Activated CD8-positive, alpha-beta memory T cell treated with anti-CD3 and anti-CD28 coated beads, Interleukin-2, amount 50 U/mL, for 1 hour (primary cell): ENCODE results near the gene RXRG.
"Not testable (repeated sequence)": the region's sequence is repeated elsewhere in the genome, so short reads cannot be mapped to it uniquely, and the experiment has no call there.

ENCODE experiments used
- DNase-seq: peaks from one replicate; pipeline ENCODE4 v3.0.0-alpha.2; 2020; ENCODE audit errors: extremely low read depth

RXRG gene

DNA sequence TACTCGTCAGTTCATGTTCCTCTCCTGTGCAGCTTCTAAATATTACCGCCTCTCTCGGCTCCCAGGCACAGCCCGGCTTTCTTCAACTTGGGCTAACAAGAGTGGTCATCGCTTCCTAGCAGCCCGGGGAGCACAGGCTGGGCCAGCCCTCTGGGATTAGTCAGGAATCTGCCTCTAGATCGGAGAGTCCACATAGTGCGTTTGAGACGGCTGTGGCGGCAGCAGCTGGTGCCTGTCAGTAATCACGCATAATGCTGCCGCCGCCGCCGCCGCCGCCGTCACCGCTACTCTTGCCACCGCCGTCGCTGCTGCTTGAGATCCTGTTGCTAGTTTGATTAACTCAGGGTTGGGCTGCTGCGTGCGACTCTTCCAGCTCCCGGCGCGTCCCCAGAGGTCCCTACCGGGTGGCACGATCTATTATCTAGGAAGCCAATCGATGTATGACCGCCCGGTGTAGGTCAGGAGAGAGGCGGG lies at the start of gene RXRG:
Gene RXRG, minus strand, starts transcription at position 230 of the 474 bp plus-strand sequence. CDS start 233 bp downstream, outside the sequence.
- no peak for DNase-seq

DNA sequence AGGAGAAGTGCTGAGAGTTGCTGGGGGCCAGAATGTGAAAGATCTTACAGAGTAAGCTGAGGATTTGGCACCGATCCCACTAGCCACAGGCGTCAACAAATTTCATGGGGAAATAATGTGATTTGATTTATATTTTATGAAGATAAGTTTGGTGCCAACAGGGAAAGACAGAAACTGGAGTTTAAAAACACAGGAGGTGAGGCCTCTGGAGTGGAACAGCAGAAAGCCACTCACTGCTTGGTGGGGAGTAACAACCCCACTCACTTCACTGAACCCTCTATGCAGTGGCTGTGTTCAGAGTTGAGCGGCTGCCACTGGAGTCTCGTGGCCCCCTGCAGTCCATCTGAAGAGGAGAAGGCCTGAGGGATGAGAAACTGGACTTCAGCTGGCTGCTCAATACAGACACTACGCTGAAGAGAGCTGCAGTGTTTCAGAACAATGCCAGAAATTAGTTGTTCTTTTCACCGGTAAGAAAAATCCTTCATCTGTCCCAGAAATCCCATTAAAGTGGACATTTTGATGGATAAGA lies 48.0 kb upstream of the RXRG start:
- DNase-seq, result no peak

DNA sequence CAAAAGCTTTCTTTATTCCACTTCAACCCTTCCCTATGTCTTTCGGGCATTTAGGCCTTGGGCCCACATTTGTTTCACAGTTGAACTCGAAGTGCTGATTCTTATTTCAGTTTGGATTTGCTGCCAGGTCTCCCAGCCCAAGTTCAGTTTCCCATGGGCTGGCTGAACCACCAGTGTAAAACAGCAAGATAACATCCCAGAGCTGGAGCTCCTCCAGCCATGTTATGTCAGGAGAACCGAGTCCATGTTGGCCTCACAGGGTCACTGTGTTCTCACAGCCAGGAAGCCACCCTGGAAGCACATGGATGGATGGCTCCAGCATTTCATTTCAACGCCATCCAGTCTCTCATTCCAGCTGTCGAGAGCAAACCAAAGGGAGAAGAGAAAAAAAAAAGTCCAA lies 45.2 kb upstream of the RXRG start:
- DNase-seq, result no peak

DNA sequence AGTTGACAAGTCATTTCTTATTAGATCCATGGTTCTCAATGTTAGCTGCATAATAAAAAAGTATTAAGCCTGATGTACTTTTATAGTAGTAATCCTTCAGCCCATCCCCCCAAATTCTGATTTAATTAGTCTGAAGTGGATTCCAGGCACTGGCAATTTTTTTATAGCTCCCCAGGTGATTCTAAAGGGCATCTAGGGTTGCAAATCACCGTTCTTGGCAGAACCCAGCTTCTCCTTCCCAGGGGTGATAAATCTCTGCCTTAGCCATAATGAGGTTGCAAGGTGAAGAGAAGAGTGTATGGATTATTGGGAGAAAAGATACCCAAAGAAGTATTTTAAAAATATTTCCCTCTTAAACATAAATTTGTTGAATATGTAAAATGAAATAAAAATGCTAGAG lies 43.0 kb upstream of the RXRG start:
- no peak for DNase-seq

DNA sequence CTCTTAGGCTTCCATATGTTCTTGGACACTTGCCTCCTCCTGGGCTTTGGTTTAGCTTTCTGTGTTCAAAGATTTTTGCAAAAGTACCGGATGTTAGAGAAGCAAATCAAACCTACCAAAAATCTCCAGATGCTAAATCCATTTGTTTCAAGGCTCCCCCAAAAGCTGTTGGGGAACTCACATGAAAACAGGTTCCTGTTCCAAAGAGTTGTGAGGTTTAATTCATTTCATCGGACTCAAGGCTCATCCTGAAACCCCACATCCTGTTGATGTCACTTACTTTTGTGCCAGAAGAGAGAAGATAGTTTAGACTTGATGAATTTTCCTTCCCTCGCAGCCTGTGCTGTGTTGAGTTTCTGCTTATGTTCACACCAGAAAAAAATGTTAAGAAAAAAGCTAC lies 41.7 kb upstream of the RXRG start:
- DNase-seq, result no peak

DNA sequence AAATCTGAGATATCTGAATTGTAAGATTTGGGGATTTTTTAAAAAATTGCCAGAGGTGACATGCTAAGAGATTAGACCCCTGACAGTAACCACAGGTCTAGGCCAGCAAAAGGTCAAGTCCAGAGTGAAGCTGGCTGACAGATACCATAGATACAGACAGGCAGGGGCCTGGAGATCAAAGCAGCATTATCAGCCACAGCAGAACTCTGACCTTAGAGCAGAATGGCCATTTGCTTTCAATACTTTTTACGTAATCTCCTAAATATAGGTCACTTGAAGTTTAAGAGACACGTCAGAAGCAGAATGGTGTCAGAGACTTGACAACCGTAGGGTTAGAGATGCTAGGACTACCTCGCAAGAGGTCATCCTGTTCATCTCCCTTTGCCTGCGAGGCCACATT lies 40.8 kb upstream of the RXRG start:
- no peak for DNase-seq

DNA sequence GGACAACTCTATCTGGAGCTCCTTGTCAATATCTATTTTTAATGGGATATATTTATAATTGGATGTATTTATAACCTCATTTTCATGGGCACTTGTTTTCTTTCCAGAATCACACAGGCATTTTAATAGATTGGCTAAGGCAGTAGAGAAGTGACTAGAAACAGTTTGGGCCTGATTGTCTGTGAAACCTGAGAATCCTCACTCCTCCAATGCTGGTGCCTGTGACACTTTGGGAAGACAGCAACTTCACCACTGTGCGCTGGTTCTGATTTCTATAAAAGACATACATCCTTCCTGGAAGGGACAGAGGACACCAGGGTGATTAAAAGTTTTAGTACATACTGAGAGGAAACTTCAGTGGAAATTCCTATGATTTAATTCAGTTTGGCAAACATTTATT lies 39.6 kb upstream of the RXRG start:
- no peak for DNase-seq

DNA sequence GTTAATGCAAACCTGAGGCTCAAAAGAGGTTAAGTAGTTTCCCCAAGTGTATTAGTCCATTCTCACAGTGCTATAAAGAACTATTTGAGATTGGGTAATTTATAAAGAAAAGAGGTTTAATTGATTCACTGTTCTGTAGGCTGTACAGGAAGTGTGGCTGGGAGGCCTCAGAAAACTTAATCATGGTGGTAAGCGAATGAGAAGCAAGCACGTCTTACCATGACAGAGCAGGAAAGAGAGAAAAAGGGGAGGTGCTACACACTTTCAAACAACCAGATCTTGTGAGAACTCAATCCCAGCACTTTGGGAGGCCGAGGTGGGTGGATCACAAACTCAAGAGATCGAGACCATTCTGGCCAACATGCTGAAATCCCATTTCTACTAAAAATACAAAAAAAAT lies 38.5 kb upstream of the RXRG start:
- DNase-seq, result no peak

DNA sequence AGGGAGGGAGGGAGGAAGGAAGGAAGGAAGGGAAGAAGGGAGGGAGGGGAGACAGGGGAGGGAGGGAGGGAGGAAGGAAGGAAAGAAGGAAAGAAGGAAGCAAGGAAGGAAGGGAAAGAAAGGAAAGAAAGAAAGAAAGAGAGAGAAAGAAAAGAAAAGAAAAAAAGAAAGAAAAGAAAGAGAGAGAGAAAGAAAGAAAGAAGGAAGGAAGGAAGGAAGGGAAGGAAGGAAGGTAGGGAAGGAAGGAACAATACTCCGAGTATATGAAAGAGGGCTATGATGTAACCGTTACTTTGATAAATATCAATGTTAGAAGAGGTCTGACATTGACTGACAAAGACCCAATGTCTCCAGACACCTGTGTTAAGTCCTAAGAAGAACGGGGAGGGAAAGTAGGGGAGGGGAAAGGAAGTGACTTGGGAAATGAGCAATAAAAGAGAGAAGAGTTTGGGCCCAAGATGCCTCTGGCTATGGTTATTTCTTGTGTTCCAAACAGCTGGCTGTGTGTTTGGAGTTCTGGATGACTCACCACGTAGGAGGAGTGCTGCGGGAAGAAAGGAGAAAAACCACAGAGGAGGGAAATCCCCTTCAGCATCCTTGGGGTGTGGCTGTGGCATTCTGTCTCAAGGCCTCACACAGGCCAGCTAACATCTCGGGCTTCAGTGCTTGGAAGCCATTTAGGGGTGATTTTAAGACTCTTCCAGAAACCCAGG lies 37.0 kb upstream of the RXRG start:
- no peak for DNase-seq

DNA sequence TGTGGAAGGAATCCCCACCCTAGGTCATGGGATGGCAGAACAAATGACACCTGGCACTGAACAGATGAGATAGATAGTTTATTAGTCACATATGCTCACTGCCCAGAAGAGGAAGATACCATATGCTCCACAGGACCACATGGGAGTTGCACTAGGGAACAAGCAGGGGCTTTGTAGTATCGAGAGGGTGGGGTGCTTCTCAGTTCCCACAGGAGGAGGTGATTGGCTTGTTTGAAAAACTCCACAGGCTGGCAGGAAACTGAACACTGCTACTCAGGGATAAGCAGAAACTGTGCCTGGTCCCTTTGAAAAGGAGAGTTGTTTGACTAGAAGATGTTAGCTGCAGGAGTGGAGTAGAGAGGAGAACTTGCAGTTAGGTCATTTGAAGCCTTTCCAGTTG lies 31.9 kb upstream of the RXRG start:
- no peak for DNase-seq

DNA sequence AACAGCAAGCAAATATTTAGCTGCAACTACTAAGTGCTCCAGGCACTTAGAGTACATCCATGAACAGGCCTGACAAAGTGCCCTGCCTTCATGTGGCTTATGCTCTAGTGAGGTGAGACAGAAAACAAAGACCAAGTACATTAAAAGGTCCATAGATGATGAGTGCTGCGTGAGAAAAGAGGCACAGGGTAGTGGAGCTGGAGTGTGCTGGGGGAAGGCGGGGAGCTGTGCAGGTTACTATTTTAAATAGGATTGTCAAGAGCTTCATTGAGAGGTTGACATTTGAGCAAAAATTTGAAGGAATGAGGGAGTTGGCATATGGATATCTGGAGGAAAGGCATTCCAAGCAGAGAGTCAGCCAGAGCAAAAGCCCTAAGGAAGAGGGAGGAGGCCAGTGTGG lies 29.3 kb upstream of the RXRG start:
- DNase-seq, result no peak

DNA sequence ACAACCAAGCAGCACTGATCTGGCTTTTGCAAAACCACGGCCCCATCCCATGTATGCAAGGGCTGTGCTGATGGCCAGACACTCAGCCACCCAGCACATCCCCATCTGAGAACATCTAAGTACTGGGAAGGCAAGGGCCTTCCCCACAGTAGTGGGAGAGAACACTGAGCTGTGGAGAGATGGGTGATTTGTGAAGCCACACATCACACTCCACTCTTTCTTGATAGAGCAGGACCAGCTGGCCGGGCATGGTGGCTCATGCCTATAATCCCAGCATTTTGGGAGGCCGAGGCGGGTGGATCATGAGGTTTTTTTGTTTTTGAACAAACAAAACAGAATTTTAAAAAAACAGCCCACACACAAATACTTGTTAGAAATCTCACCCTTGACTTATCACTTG lies 28.2 kb upstream of the RXRG start:
- no peak for DNase-seq

DNA sequence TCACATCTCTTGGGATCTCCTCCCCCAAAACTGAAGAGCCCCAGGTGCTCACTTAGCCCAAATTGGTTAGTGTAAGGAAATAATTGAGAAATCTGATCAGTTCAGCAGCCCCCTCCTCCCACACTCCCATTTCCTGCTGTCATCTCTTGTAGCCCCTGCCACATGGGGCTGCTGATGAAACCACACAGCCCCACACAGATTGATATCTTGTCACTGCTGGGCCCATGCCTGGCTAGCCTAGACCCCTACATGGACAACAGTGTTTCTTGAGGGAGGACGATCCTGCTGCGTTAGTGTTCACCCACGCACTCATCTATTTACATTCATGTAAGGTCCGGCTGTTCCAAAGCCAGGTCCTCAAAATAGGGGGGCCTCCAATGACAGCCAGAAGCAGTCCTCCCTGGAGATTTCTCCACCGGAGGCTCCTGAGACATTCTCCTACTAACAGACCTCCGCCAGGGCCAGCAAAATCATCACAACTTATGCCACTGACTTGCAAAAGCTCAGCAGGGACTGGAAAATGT lies 23.9 kb upstream of the RXRG start:
- no peak for DNase-seq

DNA sequence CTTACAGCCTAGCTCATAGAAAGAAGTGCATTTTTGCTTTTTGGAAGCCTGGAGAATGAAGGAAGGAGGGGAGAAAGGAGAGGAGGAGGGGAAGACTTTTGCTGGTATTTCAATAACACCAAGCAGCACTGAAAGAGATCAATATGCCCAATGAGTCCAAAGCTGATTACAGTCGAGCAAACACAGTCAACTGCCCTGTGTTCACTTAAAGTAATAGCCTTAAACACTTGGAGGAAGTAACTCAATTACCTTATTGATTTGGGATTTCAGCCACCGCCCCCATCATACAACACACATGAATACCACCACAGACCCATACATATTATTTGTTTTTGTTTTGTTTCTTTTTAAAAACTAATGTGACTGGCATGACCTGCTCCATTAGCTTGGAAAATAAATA lies 23.3 kb upstream of the RXRG start:
- no peak for DNase-seq

DNA sequence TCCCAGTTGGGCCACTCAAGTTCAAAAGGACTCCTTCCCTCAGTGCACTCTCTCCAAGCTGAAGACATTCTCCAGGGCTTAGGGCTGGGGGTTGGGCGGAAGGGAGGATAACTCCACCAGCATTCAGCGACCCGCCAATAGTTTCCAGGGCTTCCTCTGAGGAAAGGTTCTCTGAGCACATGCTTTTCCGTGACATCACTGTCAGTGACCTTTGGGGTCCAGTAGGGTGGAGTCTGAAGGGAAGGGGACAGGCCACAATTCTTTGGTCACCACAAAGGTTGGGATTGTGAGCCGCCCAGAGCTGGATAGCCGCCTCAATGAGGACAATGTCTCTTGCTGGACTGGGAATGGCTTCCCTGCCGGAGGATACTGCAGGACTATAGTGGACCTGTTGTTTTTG lies 22.8 kb upstream of the RXRG start:
- DNase-seq, result no peak

DNA sequence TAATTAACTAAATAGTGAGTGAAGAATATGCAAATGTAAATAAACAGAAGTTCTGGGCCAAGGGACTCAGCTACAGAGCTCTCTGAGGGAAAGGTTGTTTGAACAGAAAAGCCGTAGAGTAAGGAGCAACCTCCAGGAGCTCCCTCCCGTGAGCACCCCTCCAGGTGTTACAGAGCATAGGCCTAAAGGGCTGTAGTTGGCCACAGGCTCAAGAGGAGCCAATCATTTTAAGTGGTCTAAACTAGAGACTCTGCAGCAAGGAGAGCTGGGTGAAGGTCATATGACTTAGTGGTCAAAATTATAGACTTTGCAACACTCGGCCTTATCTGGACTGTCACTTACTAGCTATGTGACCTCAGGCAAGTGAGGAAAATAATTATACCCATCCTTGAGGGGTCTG lies 19.1 kb upstream of the RXRG start:
- DNase-seq, result no peak

DNA sequence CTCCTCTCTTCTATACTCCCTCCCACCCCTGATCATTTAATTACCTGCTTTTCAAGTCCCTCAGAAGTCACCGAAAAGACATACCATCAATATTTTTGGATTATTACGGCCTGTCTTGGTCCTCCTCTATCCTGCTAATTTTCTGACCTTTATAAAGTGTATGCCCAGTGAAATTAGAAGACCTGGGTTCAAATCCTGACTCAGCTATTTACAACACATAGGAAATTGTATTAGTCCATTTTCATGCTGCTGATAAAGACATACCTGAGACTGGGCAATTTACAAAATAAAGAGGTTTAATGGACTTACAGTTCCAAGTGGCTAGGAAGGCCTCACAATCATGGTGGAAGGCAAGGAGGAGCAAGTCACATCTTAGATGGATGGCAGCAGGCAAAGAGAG lies 14.8 kb upstream of the RXRG start:
- DNase-seq, result not testable (repeated sequence)

DNA sequence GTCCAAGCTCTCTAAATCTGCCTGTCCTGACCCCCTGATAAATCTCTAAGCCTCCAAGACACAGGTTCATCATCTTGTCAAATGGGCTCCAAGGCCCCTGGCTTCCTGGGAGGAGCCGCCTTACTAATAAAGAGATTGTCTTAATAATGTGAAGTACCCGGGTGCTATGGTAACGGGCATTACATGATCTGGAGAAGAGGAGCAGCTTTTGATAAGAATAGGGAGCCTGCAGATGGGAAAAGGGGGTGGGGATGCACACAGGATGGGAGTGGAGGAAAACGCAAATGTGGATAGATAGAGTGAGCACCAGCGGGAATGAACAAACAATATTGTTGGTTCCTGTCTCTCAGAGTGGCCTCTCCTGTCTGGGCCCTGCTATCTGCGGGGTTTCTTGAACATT lies 11.9 kb upstream of the RXRG start:
- DNase-seq, result no peak

DNA sequence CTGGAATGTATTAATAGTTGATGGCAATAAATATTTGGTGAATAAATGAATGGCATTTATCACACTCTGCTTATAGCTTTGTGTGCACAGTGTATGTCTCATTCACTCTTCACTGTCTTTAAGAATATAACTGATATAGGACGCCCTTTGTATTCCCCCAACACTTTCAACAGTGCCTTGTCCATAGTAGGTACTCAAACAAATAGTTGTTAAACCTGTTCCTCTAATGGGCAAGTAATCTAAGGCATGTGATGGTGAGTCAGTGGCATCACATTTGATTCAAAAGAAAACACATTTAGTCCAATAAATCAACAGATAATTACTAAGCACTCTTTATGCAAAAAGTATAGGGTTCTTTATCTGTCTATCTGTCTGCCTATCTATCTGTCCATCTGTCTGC lies 11.2 kb upstream of the RXRG start:
- DNase-seq, result no peak

DNA sequence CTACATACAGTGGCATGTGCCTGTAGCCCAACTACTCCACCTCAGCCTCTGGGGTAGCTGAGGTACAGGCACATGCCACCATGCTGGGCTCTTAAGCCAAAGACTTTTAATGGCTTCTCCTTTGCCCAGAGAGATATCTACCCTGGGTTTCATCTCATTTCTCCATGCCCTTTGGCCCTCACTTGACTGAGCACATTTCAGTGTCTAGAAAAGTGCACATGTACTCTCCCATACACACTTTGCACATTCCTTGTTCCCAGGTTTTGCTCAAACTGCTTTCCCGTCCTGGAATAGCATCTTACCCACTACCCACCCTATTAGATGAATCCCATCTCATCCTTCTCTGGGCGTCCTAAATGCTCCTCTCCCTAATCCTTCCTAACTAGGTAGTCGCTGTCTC lies 10.2 kb upstream of the RXRG start:
- no peak for DNase-seq

DNA sequence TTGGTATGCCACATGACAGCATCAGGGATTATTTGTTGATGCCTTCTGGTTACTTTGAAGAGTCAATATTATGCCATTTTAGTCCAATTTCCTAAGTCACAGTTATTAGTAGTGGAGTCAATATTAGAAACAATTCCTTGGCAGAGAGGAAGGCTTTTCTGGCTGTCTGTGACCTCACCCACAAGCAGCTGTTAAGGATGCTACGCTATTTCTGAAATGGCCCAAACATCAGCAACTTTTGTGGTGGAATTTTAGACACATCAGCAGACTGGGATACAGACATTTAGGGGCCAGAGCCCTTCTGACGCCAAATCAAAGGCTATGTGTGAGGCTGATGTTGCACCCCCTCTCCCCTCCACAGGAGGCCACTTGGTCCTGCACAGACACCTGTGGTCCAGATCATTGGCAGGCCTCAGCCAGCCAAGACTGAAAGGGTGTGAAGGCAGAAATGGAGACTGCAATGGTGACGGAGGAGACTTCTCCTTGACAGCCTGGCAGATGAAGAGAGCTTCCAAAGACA lies 9.2 kb upstream of the RXRG start:
- DNase-seq, result no peak

DNA sequence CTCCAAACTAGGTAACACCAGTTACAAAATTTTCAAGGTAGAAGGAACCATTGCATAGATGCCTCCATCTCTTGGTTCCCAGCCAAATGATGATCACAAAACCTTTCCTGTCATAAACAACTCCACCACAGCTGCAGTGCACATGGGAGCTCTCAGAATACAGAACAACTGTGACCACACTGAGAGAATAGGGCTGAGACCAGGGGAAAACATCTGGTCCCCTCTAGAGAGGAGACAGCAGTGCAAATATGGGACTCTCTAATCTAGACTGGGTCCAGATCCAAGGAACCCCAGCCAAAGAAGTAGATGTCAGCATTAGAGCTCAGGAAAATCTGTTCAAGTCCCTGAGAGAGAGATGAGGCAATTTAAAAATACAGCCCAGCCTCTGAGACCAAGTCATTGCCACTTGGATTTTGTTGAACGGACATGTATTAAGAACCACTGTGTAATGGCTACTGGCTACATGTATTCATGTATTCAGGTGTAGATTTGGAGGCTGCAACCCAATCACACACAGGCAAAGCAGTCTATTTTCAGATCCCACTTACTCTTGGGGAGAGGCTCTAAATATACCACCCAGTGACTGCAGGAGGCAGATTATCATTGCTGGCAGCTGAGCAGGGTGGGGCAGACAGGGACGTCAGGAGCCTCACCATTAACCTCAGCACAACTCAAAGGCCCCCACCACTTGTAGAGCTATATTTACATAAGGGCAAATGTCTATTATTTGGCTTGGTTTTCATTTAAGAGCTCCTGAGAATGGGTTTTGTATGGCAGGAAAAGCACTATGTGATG lies 7.6 kb upstream of the RXRG start:
- no peak for DNase-seq

DNA sequence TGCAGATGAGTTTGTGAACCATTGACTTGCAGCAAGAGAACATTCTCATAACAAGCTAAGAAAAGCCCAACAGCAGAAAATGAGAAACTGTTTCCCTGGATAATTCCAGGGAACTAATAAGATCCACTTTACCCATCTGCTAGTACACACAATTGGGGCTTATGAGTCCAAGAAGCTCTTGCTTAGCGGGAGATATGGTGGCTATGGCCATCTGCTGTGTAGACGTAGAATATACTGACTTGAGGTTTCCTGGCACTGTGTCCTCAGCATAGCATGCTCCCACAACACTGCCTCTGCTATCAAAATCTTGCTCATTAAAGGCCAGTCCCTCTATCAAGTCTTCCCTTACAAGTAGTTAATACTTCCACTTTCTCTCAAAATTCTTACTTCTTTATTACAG lies 6.8 kb upstream of the RXRG start:
- DNase-seq, result no peak
